ENCODE measurements around the gene ADARB2.

ADARB2 gene

GRCh38 chr10:1724921-1725488 lies 12.3 kb downstream of the ADARB2 start:
- H3K27ac Mint-ChIP-seq = no peak overlapping the region
- H3K27me3 Mint-ChIP-seq = peaks cover 48 to 81% of the 10 kb centered on the region in 2 donors
- no peak for ATAC-seq (replicated peaks)
- H3K9me3 Mint-ChIP-seq = no peaks in the 10 kb centered on the region
- H3K4me1 Mint-ChIP-seq = no peaks in the 10 kb centered on the region
- no peak overlapping the region for H3K4me3 Mint-ChIP-seq
- H3K36me3 Mint-ChIP-seq = peaks cover 0 to 1% of the 10 kb centered on the region in 2 donors
- no peak for DNase-seq

GRCh38 chr10:1716839-1717238 lies 20.5 kb downstream of the ADARB2 start:
- H3K36me3 Mint-ChIP-seq = no peaks in the 10 kb centered on the region
- H3K9me3 Mint-ChIP-seq = peaks cover 3% of the 10 kb centered on the region in 2 donors
- H3K27me3 Mint-ChIP-seq = peaks cover 61 to 73% of the 10 kb centered on the region in 2 donors
- ATAC-seq (replicated peaks) (no peak), DNase-seq (no peak)
- H3K27ac Mint-ChIP-seq = no peak overlapping the region
- H3K4me1 Mint-ChIP-seq = peaks cover 5% of the 10 kb centered on the region in 2 donors
- H3K4me3 Mint-ChIP-seq = no peak overlapping the region

- Mint-ChIP-seq H3K4me3 (peak overlapping the region in 1 of 2 donors; percentile 5), H3K4me1 (peaks cover 5% of the 10 kb centered on the region in 2 donors), H3K36me3 (no peaks in the 10 kb centered on the region), H3K9me3 (peaks cover 3% of the 10 kb centered on the region in 2 donors), H3K27ac (no peak overlapping the region), H3K27me3 (peaks cover 67 to 76% of the 10 kb centered on the region in 2 donors)
- ATAC-seq (replicated peaks) (peak; percentile 77 to 81), DNase-seq (no peak)
Observed at GRCh38 chr10:1715821-1716220, 21.5 kb downstream of the ADARB2 start.

GRCh38 chr10:1712944-1713671 lies 24.2 kb downstream of the ADARB2 start:
- Mint-ChIP-seq H3K36me3 (no peaks in the 10 kb centered on the region), H3K27ac (no peak overlapping the region), H3K9me3 (peaks cover 2 to 3% of the 10 kb centered on the region in 2 donors), H3K4me1 (peaks cover 5% of the 10 kb centered on the region in 2 donors), H3K27me3 (peaks cover 68 to 75% of the 10 kb centered on the region in 2 donors), H3K4me3 (no peak overlapping the region)
- no peak for ATAC-seq (replicated peaks)
- no peak for DNase-seq

- ATAC-seq (replicated peaks) = peak in 1 of 2 donors; percentile 53
- peaks cover 65 to 74% of the 10 kb centered on the region in 2 donors for H3K27me3 Mint-ChIP-seq
- H3K9me3 Mint-ChIP-seq = peaks cover 4% of the 10 kb centered on the region in 2 donors
- DNase-seq = no peak
- no peaks in the 10 kb centered on the region for H3K36me3 Mint-ChIP-seq
- H3K4me1 Mint-ChIP-seq = peaks cover 5 to 11% of the 10 kb centered on the region in 2 donors
- no peak overlapping the region for H3K4me3 Mint-ChIP-seq
- H3K27ac Mint-ChIP-seq = no peak overlapping the region
Observed at GRCh38 chr10:1712314-1712713, 25.0 kb downstream of the ADARB2 start.

- ATAC-seq (replicated peaks) (no peak), DNase-seq (no peak)
- no peak overlapping the region for H3K27ac Mint-ChIP-seq
- H3K27me3 Mint-ChIP-seq = peaks cover 59 to 71% of the 10 kb centered on the region in 2 donors
- H3K9me3 Mint-ChIP-seq = peaks cover 4 to 9% of the 10 kb centered on the region in 2 donors
- peaks cover 0 to 3% of the 10 kb centered on the region in 2 donors for H3K36me3 Mint-ChIP-seq
- no peak overlapping the region for H3K4me3 Mint-ChIP-seq
- peaks cover 11 to 16% of the 10 kb centered on the region in 2 donors for H3K4me1 Mint-ChIP-seq
Observed at GRCh38 chr10:1709161-1709560, 28.2 kb downstream of the ADARB2 start.

- Mint-ChIP-seq H3K9me3 (peaks cover 4 to 9% of the 10 kb centered on the region in 2 donors), H3K4me3 (no peak overlapping the region), H3K27me3 (peaks cover 55 to 67% of the 10 kb centered on the region in 2 donors), H3K27ac (no peak overlapping the region), H3K36me3 (peaks cover 0 to 3% of the 10 kb centered on the region in 2 donors), H3K4me1 (peaks cover 11 to 16% of the 10 kb centered on the region in 2 donors)
- ATAC-seq (replicated peaks) (no peak), DNase-seq (no peak)
Observed at GRCh38 chr10:1708746-1709145, 28.6 kb downstream of the ADARB2 start.

GRCh38 chr10:1706711-1707110 lies 30.6 kb downstream of the ADARB2 start:
- H3K9me3 Mint-ChIP-seq = peaks cover 10 to 16% of the 10 kb centered on the region in 2 donors
- peaks cover 3 to 11% of the 10 kb centered on the region in 2 donors for H3K36me3 Mint-ChIP-seq
- H3K4me1 Mint-ChIP-seq = peaks cover 11 to 16% of the 10 kb centered on the region in 2 donors
- peak; percentile 77 to 81 for ATAC-seq (replicated peaks)
- H3K4me3 Mint-ChIP-seq = peak overlapping the region in 1 of 2 donors; percentile 52
- H3K27ac Mint-ChIP-seq = peak overlapping the region; percentile 42
- peak; percentile 23 for DNase-seq
- H3K27me3 Mint-ChIP-seq = peaks cover 63 to 73% of the 10 kb centered on the region in 2 donors

GRCh38 chr10:1706256-1706655 lies 31.1 kb downstream of the ADARB2 start:
- H3K27ac Mint-ChIP-seq = no peak overlapping the region

GRCh38 chr10:1698185-1698584 lies 39.1 kb downstream of the ADARB2 start:
- ATAC-seq (replicated peaks) (no peak), DNase-seq (no peak)
- peaks cover 44 to 48% of the 10 kb centered on the region in 2 donors for H3K27me3 Mint-ChIP-seq
- peaks cover 7% of the 10 kb centered on the region in 2 donors for H3K9me3 Mint-ChIP-seq
- no peaks in the 10 kb centered on the region for H3K4me1 Mint-ChIP-seq
- no peak overlapping the region for H3K27ac Mint-ChIP-seq
- no peak overlapping the region for H3K4me3 Mint-ChIP-seq
- peaks cover 2 to 6% of the 10 kb centered on the region in 2 donors for H3K36me3 Mint-ChIP-seq

More at GRCh38 chr10:1706256-1706655, 31.1 kb downstream of the ADARB2 start:
- ATAC-seq (replicated peaks) = no peak
- Mint-ChIP-seq H3K27me3 (peaks cover 64 to 72% of the 10 kb centered on the region in 2 donors), H3K4me3 (no peak overlapping the region), H3K36me3 (peaks cover 3 to 11% of the 10 kb centered on the region in 2 donors), H3K4me1 (peaks cover 11 to 16% of the 10 kb centered on the region in 2 donors), H3K9me3 (peaks cover 10 to 16% of the 10 kb centered on the region in 2 donors)
- no peak for DNase-seq

- Mint-ChIP-seq H3K36me3 (no peaks in the 10 kb centered on the region), H3K4me3 (no peak overlapping the region), H3K4me1 (no peaks in the 10 kb centered on the region), H3K27me3 (peaks cover 36 to 40% of the 10 kb centered on the region in 2 donors), H3K9me3 (peaks cover 3% of the 10 kb centered on the region in 2 donors), H3K27ac (no peak overlapping the region)
- no peak for DNase-seq
- no peak for ATAC-seq (replicated peaks)
Observed at GRCh38 chr10:1696106-1696505, 41.2 kb downstream of the ADARB2 start.

- Mint-ChIP-seq H3K27ac (no peak overlapping the region), H3K27me3 (peaks cover 35 to 51% of the 10 kb centered on the region in 2 donors), H3K4me3 (no peak overlapping the region), H3K36me3 (no peaks in the 10 kb centered on the region), H3K9me3 (no peaks in the 10 kb centered on the region), H3K4me1 (no peaks in the 10 kb centered on the region)
- ATAC-seq (replicated peaks) = no peak
- DNase-seq = no peak
Observed at GRCh38 chr10:1690086-1690485, 47.2 kb downstream of the ADARB2 start.

- Mint-ChIP-seq H3K4me3 (no peak overlapping the region), H3K27ac (no peak overlapping the region), H3K27me3 (peaks cover 34 to 48% of the 10 kb centered on the region in 2 donors), H3K4me1 (no peaks in the 10 kb centered on the region), H3K36me3 (no peaks in the 10 kb centered on the region), H3K9me3 (no peaks in the 10 kb centered on the region)
- DNase-seq (no peak), ATAC-seq (replicated peaks) (no peak)
Observed at GRCh38 chr10:1688531-1688930, 48.8 kb downstream of the ADARB2 start.

- ATAC-seq (replicated peaks) (no peak), DNase-seq (no peak)
- no peak overlapping the region for H3K27ac Mint-ChIP-seq
- H3K4me1 Mint-ChIP-seq = no peaks in the 10 kb centered on the region
- H3K4me3 Mint-ChIP-seq = no peak overlapping the region
- no peaks in the 10 kb centered on the region for H3K36me3 Mint-ChIP-seq
- H3K27me3 Mint-ChIP-seq = peaks cover 43 to 57% of the 10 kb centered on the region in 2 donors
- H3K9me3 Mint-ChIP-seq = no peaks in the 10 kb centered on the region
Observed at GRCh38 chr10:1687623-1688150, 49.6 kb downstream of the ADARB2 start.
